GM12878 (cell line): Measurements from ENCODE around the gene CACNA2D1. TPM values are rescaled to one million over a fixed set of nuclear protein-coding genes. Genes with fewer than 3 reads are reported as not detected.

ENCODE experiments used
- ATAC-seq: fragments of 200-7000 bp; cut with Tn5 transposase; 3 replicates; pipeline ENCODE4 v1.9.1; 2020; ENCODE audit warnings: mild to moderate bottlenecking, moderate library complexity
- BruUV-seq: library from RNA; stranded (reverse); fragments of 400-500 nt; replicated peaks from 2 replicates; lab custom pipeline; 2021; lab: Mats Ljungman, UMichigan
- CTCF ChIA-PET: fragments of 300-600 bp; sonication (Branson Sonifier 250); formaldehyde crosslinking; extraction: SDS; loops from one replicate; lab custom pipeline; 2021; ENCODE audit warnings: inconsistent platforms; lab: Yijun Ruan, JAX
- POLR2A ChIA-PET: fragments of 350-600 bp; formaldehyde crosslinking; extraction: SDS; loops from one replicate; lab custom pipeline; 2021; ENCODE audit warnings: inconsistent platforms; lab: Charles Lee
- RAD21 ChIA-PET: fragments of 300-600 bp; sonication (Branson Sonifier 250); formaldehyde crosslinking; loops from one replicate; lab custom pipeline; 2023; ENCODE audit warnings: antibody characterized with exemption; ENCODE audit not compliant: unreplicated experiment; lab: Charles Lee
- SMC1A ChIA-PET: fragments of 300-600 bp; sonication (Branson Sonifier 250); formaldehyde crosslinking; loops from one replicate; lab custom pipeline; 2023; ENCODE audit not compliant: unreplicated experiment, uncharacterized antibody; lab: Charles Lee
- DNase-seq: peaks from one replicate; pipeline ENCODE4 v3.0.0-alpha.2; 2011; ENCODE audit warnings: low read depth, low spot score
- FAIRE-seq: peaks from 3 replicates; lab custom pipeline; 2011; peaks lifted over from hg19 to GRCh38; lab: Jason Lieb, UNC
- H2AFZ ChIP-seq: 2 replicates; pipeline ENCODE4 v1.6.0; 2011; ENCODE audit warnings: low read depth, low read length, control low read depth; ENCODE audit not compliant: control insufficient read depth
- H3K27ac ChIP-seq: 2 replicates; pipeline ENCODE4 v1.5.1; 2011; ENCODE audit warnings: control low read depth; ENCODE audit not compliant: control insufficient read depth, insufficient read depth
- H3K27me3 ChIP-seq, 2 experiments: replicated peaks in 1 of 2; 2 replicates each; pipeline versions ENCODE4 v1.6.0 to v1.6.1; 2011; ENCODE audit warnings: low read length in 1 of 2; ENCODE audit not compliant: control insufficient read depth in 2 of 2, insufficient read depth in 2 of 2
- H3K36me3 ChIP-seq, 2 experiments: 2 replicates each; pipeline ENCODE4 v1.5.1; 2011; ENCODE audit warnings: low read length in 1 of 2; ENCODE audit not compliant: control insufficient read depth in 2 of 2, insufficient read depth in 2 of 2
- H3K4me1 ChIP-seq: 2 replicates; pipeline ENCODE4 v1.6.1; 2011; ENCODE audit warnings: mild to moderate bottlenecking, low read length, moderate library complexity, mixed read lengths; ENCODE audit not compliant: control insufficient read depth, insufficient read depth
- H3K4me2 ChIP-seq: 2 replicates; pipeline ENCODE4 v1.6.0; 2011; ENCODE audit warnings: control low read depth; ENCODE audit not compliant: control insufficient read depth, insufficient read depth
- H3K4me3 ChIP-seq: fragments of 200-600 bp; sonication (generic); 2 replicates; pipeline ENCODE4 v1.5.1; 2016
- H3K79me2 ChIP-seq: 2 replicates; pipeline ENCODE4 v1.6.0; 2011; ENCODE audit warnings: low read length; ENCODE audit not compliant: control insufficient read depth, insufficient read depth
- H3K9ac ChIP-seq: 2 replicates; pipeline ENCODE4 v1.8.0; 2011; ENCODE audit warnings: low read length, control low read depth, mixed read lengths; ENCODE audit not compliant: control insufficient read depth, insufficient read depth
- H3K9me3 ChIP-seq: replicated peaks from 3 replicates; pipeline ENCODE4 v1.5.1; 2011; ENCODE audit warnings: mild to moderate bottlenecking, low read length; ENCODE audit not compliant: control insufficient read depth, insufficient read depth
- H4K20me1 ChIP-seq: 2 replicates; pipeline ENCODE4 v1.6.0; 2011; ENCODE audit not compliant: control insufficient read depth, insufficient read depth
- ATF7 ChIP-seq: fragments of 450-650 bp; IDR thresholded peaks from 2 replicates; pipeline ENCODE4 v1.6.1; 2016; ENCODE audit warnings: low read depth, mild to moderate bottlenecking
- BHLHE40 ChIP-seq, 2 experiments: fragments of 450-650 bp in 1 of 2; IDR thresholded peaks; 2 replicates each; pipeline ENCODE4 v1.6.1; 2011 to 2017; ENCODE audit warnings: low read depth in 2 of 2, borderline replicate concordance in 1 of 2, improper control_type of control experiment in 1 of 2, low read length in 1 of 2, mild to moderate bottlenecking in 1 of 2
- CHD4 ChIP-seq: fragments of 200-600 bp; sonication (generic); IDR thresholded peaks from 2 replicates; pipeline ENCODE4 v1.6.1; 2016; ENCODE audit warnings: mild to moderate bottlenecking
- CTCF ChIP-seq, 3 experiments: IDR thresholded peaks in 2 of 3; conservative IDR thresholded peaks in 1 of 3; 2 replicates each; pipeline ENCODE4 v1.5.1; 2011; ENCODE audit warnings: low read depth in 3 of 3, low read length in 3 of 3, mild to moderate bottlenecking in 3 of 3, control low read depth in 2 of 3, moderate library complexity in 2 of 3, inconsistent platforms in 1 of 3, mixed read lengths in 1 of 3; ENCODE audit not compliant: control insufficient read depth in 2 of 3, insufficient read depth in 1 of 3; ENCODE audit errors: extremely low read depth in 1 of 3
- HDGF ChIP-seq: fragments of 450-650 bp; IDR thresholded peaks from 2 replicates; pipeline ENCODE4 v1.6.1; 2016; ENCODE audit warnings: antibody characterized with exemption
- RB1 ChIP-seq: fragments of 450-650 bp; formaldehyde crosslinking; IDR thresholded peaks from 2 replicates; pipeline ENCODE4 v1.6.1; 2017; ENCODE audit warnings: mild to moderate bottlenecking, borderline replicate concordance
- RBBP5 ChIP-seq: fragments of 200-600 bp; sonication (generic); conservative IDR thresholded peaks from 2 replicates; pipeline ENCODE4 v1.6.1; 2016
- ZNF217 ChIP-seq: fragments of 450-650 bp; IDR thresholded peaks from 2 replicates; pipeline ENCODE4 v1.6.1; 2017; ENCODE audit warnings: antibody characterized with exemption, mild to moderate bottlenecking
- ZNF24 ChIP-seq: fragments of 450-650 bp; IDR thresholded peaks from 2 replicates; pipeline ENCODE4 v1.6.1; 2017; ENCODE audit warnings: antibody characterized with exemption, mild to moderate bottlenecking
- whole genome bisulfite sequencing: methylation state at CpG from one replicate; pipeline ENCODE4 v1.1.6; 2016; ENCODE audit warnings: low lambda C conversion rate; ENCODE audit not compliant: insufficient replicate concordance, insufficient coverage; ENCODE audit errors: missing lambda C conversion rate; 5-methylcytosine and 5-hydroxymethylcytosine counted together
- in situ Hi-C: fragments of 300-500 bp; cut with MboI; formaldehyde crosslinking; loops from 9 replicates; pipeline ENCODE4 v1.14.3; 2018; ENCODE audit warnings: mixed read lengths
- intact Hi-C: fragments of 100-400 bp; cut with micrococcal nuclease; formaldehyde crosslinking; loops from one replicate; pipeline ENCODE4 v1.14.2; 2022; ENCODE audit not compliant: unreplicated experiment
- polyA plus RNA-seq, 11 experiments: library from polyadenylated mRNA; depleted of rRNA in 4 of 11; unstranded in 6 of 11; stranded (reverse) in 5 of 11; fragments of >200 nt; fragmentation: Nextera tagmentation in 4 of 11; fragmentation: Illumina TruSeq in 1 of 11; extraction: Ambion mirVana in 4 of 11; extraction: Trizol in 1 of 11; gene quantifications; 1 replicate in 1 of 11; 2 replicates in 10 of 11; pipeline versions ENCODE4 v1.2.1 to v1.2.3, GENCODE V29; 2011 to 2016; ENCODE audit warnings: inconsistent platforms in 2 of 11, missing spikeins in 2 of 11, low read depth in 1 of 11
- total RNA-seq, 4 experiments: library from RNA; depleted of rRNA in 3 of 4; stranded (reverse); fragments of >200 nt in 3 of 4; fragmentation: Illumina TruSeq in 1 of 4; extraction: Trizol in 1 of 4; gene quantifications; 2 replicates each; pipeline versions ENCODE4 v1.2.1 to v1.2.3, GENCODE V29; 2013 to 2021

The CACNA2D1 gene
- total and polyA plus RNA-seq, 10 of the 15 experiments (the other 5 are each of a cell fraction or from before 2014, with no cell fraction given), result 0.14 to 14.8 (median 0.97) TPM

GRCh38 chr7:82389876-82390275 is 53.7 kb downstream of the CACNA2D1 start:
- RAD21 ChIA-PET, result interaction anchor here (0.5 to 3.1 kb wide), 16 partner anchors 11 to 153 kb away, joined by 3 to 18 read pairs (median 4); no protein-coding TSS in a partner anchor
- WGBS, result 19% methylated on average over 3 of the region's 3 CpGs
- intact Hi-C loops, result no loop called here
- H4K20me1 ChIP-seq, result no peaks in the 10 kb centered on the region
- no peaks in the 10 kb centered on the region for H3K4me1 ChIP-seq
- H2AFZ ChIP-seq, result no peak overlapping the region
- TF ChIP-seq BHLHE40 (IDR thresholded peaks at IDR 0.05; ENCODE audit: borderline replicate concordance in 1 of 2, low read depth in 2 of 2, low read length in 1 of 2) (no peak), CTCF (IDR thresholded peaks at IDR 0.05 in 2 of 3, conservative IDR thresholded peaks at IDR 0.05 in 1 of 3; ENCODE audit: control insufficient read depth in 2 of 3, extremely low read depth in 1 of 3, insufficient read depth in 1 of 3, low read depth in 3 of 3, low read length in 3 of 3) (no peak), HDGF (no peak), ATF7 (0 out of 2 replicates have a peak, but pooled peaks have one; percentile 13), RB1 (no peak), CHD4 (no peak), ZNF24 (no peak), ZNF217 (no peak), RBBP5 (no peak)
- TF ChIP-seq, all 136 proteins: peak for 1
- FAIRE-seq (no peak), ATAC-seq (no peak), DNase-seq (no peak)
- POLR2A ChIA-PET, result interaction anchor here (1.1 to 5.5 kb wide), 6 partner anchors 9 to 49 kb away, joined by 3 to 24 read pairs (median 7); no protein-coding TSS in a partner anchor
- no TSS peak for BruUV-seq
- H3K36me3 ChIP-seq, result no peaks in the 10 kb centered on the region
- H3K27ac ChIP-seq, result no peak overlapping the region
- H3K9ac ChIP-seq, result no peak overlapping the region
- H3K27me3 ChIP-seq, result no peaks in the 10 kb centered on the region
- in situ Hi-C loops, result no loop called here
- SMC1A ChIA-PET, result interaction anchor here (0.7 to 16.3 kb wide), 22 partner anchors 9 to 228 kb away, joined by 3 to 158 read pairs (median 4); no protein-coding TSS in a partner anchor
- CTCF ChIA-PET, result interaction anchor here (1.1 to 1.2 kb wide), 2 partner anchors 33 to 182 kb away, joined by 3 read pairs; no protein-coding TSS in a partner anchor
- no peaks in the 10 kb centered on the region for H3K9me3 ChIP-seq
- H3K4me3 ChIP-seq, result no peak overlapping the region
- H3K79me2 ChIP-seq, result no peaks in the 10 kb centered on the region
- no peak overlapping the region for H3K4me2 ChIP-seq
